ENCODE data around the gene SLC39A7. TPM values are rescaled to one million over a fixed set of nuclear protein-coding genes. Genes with fewer than 3 reads are reported as not detected.
"Not testable (repeated sequence)": the region's sequence is repeated elsewhere in the genome, so short reads cannot be mapped to it uniquely, and the experiment has no call there.

SLC39A7 gene
- total RNA-seq, 1 donor from 2014 or later: 162 TPM

- not testable (repeated sequence) for DNase-seq (ENCODE audit: low read depth)
Observed at GRCh38 chr6:33226503-33227120, 25.9 kb downstream of the SLC39A7 start.

DNA sequence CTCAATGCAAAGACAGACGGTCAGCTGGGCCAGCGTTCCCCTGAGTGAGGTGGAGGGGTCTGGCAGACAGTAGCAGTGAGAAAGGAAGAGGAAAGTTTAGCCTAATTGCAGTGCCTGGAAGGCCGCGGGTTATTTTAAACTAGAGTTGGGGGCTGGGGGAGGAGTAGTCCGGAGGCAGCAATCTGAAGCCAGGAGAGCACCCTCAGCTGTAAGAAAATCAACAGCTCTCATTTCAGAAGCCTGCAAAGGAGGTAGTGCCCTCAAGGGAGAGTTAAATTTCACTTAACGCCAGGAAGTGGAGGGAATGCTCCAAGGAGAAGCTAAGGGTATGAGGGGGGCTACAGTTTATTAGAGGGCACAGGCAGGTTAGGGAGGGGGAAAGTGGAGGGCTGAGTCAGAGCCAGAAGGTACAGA, 34.6 kb downstream of the SLC39A7 start:
- DNase-seq (ENCODE audit: low read depth): no peak

GRCh38 chr6:33236328-33236727, 35.7 kb downstream of the SLC39A7 start:
- DNase-seq (ENCODE audit: low read depth): no peak

DNA sequence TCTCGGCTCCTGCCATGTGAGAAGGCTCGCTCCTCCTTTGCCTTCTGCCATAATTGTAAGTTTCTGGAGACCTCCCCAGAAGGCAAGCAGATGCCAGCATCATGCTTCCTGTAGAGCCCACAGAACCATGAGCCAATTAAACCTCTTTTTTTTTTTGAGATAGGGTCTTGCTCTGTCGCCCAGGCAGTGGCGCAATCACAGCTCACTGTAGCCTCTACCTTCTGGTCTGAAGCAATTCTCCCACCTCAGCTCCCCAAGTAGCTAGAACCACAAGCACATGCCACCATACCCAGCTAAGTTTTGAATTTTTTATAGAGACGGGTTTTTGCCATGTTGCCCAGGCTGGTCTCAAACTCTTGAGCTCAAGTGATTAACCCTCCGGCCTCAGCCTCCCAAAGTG, 36.2 kb downstream of the SLC39A7 start:
- DNase-seq (ENCODE audit: low read depth): no peak

DNA sequence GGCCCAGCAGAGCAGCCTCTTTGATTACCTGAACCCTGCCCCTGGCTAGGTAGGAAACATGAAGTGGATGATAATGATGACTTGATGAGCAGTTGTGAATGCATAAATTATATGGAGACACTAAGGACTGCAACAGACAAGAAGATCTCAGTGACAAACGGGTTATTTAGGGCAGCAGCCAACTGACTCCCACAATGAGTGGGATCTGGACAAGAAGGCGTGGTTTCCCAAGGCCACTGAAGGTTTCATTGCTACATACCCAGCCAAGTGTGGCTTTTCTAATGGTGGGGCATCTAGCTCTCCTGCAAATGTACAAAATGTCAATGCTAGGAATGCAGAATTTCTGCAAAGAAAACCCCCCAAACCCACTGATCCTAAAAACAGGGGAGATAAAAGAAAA, 37.1 kb downstream of the SLC39A7 start:
- no peak for DNase-seq (ENCODE audit: low read depth)

DNA sequence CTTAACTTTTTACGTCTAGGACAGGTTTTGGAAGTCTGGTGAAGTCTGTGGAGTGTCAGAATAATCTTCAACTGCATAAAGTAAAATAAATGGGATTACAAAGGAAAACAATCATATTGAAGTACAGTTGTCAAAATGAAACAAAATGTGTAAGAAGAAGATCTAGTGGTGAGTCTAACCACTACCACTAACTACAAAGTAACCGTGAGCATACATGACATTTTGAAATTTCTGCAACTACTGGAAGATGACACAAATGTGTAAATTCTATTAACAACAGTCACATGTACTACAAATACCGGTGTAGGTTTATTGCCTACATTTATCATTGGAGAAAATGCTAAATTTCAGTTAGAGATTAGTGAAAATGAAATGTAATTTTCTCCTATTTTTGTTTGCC, 41.3 kb downstream of the SLC39A7 start:
- DNase-seq (ENCODE audit: low read depth): no peak

DNA sequence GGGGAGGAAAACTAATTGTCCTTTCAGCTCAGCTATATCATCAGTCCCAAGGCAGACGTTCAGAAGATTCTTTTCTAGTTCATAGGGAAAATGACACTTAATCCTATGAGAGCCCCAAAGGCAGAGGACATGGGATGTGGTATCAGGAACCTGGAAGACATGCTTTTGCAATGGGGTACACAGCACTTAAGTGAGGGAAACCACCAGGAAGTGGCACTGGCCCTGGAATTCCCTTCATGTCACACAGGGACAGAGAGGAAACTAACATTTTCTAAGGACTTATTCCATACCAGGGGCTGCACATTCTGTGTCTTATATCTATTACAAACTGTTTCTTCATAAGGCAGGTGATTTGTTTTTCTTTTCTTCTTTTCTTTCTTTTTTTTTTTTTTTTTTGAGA, 42.8 kb downstream of the SLC39A7 start:
- no peak for DNase-seq (ENCODE audit: low read depth)

DNA sequence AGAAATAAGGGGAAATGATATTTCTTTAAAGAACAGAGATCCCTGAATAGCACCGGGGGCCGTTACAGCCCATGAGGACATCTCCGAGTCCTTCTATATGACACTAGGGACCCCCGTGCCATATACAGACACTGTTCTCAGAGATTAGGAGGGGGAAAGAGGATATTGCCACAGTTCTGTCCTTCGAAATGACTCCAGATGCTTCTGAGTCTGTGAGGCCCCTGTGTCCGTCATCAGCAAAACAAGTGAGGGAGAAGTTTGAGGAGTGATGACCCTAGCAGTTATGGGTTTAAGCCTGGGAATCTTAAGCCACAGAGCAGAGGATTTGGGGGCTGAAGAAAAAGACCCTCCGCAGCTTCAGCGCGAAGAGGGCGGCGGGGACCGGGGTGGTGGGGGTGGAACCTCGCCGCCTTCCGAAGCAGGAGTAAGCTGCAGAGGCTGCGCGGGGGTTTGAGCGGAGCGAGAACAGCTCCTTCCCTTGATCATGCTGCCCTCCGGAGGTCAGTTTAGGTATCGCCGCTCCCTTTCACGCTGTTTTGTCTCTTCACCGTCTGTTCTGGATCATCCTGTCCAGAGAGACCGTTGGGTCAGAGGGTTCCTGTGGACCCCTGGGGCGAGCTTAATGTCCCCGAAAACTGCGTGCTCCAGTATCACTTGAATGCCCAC, 47.4 kb downstream of the SLC39A7 start:
- DNase-seq (ENCODE audit: low read depth): peak; percentile 87

GRCh38 chr6:33248643-33248931, 47.9 kb downstream of the SLC39A7 start:
- DNase-seq (ENCODE audit: low read depth): peak; percentile 61

DNA sequence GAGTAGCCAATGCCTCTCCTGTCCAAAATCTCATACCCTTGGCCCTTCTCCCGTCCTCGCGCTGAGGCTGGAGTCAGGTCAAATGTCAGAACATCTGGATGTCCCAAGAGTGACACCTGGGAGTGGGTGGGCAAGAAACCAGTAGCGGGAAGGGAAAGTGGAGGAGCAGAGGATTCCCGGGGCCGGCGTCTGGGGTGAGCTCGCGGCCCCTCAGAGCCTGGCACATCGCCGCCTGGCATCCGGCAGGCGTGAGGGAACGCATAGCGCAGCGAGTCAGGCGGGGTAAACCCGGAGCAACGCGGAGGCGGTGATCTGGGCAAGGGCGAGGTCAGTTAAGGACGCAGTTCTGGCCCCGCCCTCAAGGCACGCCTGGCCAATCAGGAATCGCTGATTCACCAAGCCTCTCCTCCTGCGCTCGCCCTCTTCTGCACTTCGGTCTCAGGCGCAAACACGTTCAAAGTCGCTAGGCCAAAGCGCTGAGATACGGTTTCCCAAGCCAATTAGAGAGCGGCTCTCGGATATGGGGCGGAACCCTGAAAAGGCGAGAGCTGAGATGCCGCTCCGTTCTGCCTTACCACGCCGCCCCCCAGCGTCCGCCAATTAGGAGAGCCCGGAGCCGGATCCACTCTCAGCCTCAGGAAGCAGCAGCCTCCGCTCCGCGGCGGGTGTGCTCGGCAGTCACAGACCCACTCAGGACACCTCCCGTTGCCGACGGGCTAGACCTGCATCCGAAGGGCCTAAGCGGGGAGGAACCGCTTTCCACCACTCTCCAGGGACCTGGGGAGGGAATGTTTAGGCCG, 48.5 kb downstream of the SLC39A7 start:
- peak; percentile 100 for DNase-seq (ENCODE audit: low read depth)

GRCh38 chr6:33249732-33250630, 49.3 kb downstream of the SLC39A7 start:
- peak; percentile 53 for DNase-seq (ENCODE audit: low read depth)

GRCh38 chr6:33250731-33251130, 50.1 kb downstream of the SLC39A7 start:
- no peak for DNase-seq (ENCODE audit: low read depth)

DNA sequence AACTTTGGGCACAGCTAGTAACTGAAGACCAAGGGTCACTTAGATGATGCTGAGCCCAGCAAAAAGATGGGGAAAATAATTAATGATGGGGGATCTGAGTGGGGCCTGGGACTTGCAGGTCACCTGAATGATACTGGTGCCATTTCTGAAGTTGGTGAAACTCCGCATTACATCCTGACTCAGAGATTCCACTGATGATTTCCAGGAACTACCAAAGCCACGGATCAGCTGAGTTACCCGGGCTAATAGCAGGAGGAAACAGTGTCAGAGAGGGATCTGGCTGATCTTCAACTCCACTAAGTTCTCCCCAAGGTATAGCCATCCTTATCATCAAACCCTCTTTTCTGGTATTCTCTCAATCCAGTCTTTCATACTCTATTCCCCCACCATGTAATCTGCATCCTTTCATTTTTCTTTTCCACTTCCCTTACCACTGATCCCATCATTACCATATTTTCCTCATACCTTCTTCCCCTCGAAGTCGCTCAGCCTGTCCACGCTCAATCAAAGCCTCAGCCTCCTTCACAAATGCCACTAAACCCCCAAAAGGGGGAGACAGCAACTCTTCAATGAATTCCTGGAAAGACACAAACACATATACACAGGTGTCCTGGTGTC, 50.8 kb downstream of the SLC39A7 start:
- no peak for DNase-seq (ENCODE audit: low read depth)

DNA sequence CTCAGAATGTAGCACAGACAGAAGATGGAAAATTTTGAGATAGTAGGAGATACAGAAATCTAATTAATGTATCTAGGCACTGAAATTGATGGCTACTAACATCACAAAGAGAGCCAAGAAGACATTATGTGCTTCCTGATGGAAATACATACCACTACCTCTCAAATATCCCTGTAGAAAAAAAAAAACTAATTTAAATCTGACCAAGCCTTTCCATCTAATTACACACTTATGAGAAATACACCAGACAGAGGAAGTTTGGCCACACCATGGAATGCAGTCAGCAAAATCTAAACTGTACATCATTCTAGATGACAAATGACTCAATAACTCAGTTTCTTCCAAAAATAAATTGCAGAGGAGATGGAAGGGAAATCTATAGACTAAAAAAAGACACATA, 52.1 kb downstream of the SLC39A7 start:
- no peak for DNase-seq (ENCODE audit: low read depth)

MicroRNA genes within 50 kb of the gene (microRNA counts, 767-probe panel; counts per million panel counts)
- microRNA hsa-miR-219-1-3p (not detected), microRNA hsa-miR-219-5p (not detected)

Small RNAs within 50 kb of the gene (microRNA-seq; reads per million reads assigned to microRNA genes)
- 0.81 reads per million for gene MIR219A1

Other genes starting within 250 kb of the SLC39A7 start
- gene HLA-DMA, start 247.8 kb upstream of the SLC39A7 start, total RNA-seq: 2.1 and 4.3 TPM in 2 replicates
- 108 and 112 TPM in 2 replicates for gene BRD2, start 232.3 kb upstream of the SLC39A7 start, total RNA-seq
- not detected in 2 replicates for gene HLA-DOA, start 191.3 kb upstream of the SLC39A7 start, total RNA-seq
- gene HLA-DPA1, start 127.2 kb upstream of the SLC39A7 start, total RNA-seq: 0.27 and 0.68 TPM in 2 replicates
- gene HLA-DPB1, start 124.9 kb upstream of the SLC39A7 start, total RNA-seq: 0.19 TPM in 1 of 2 replicates, not detected in the other
- 0.96 and 1.9 TPM in 2 replicates for gene COL11A2, start 8.4 kb upstream of the SLC39A7 start, total RNA-seq
- 29.3 and 36.9 TPM in 2 replicates for gene RXRB, start 202 bp upstream of the SLC39A7 start, total RNA-seq
- 9.4 and 15.9 TPM in 2 replicates for gene HSD17B8, start 3.8 kb downstream of the SLC39A7 start, total RNA-seq
- gene RING1, start 7.6 kb downstream of the SLC39A7 start, total RNA-seq: 21.6 and 21.8 TPM in 2 replicates
- gene VPS52, start 71.0 kb downstream of the SLC39A7 start, total RNA-seq: 45.9 and 51.2 TPM in 2 replicates
- 1,802 and 1,984 TPM in 2 replicates for gene RPS18, start 71.2 kb downstream of the SLC39A7 start, total RNA-seq
- 0.21 TPM in 1 of 2 replicates, not detected in the other for gene B3GALT4, start 76.3 kb downstream of the SLC39A7 start, total RNA-seq
- 74.7 and 95.2 TPM in 2 replicates for gene WDR46, start 88.4 kb downstream of the SLC39A7 start, total RNA-seq
- gene PFDN6, start 88.7 kb downstream of the SLC39A7 start, total RNA-seq: 61.0 and 71.6 TPM in 2 replicates
- 27.9 and 31.0 TPM in 2 replicates for gene RGL2, start 98.1 kb downstream of the SLC39A7 start, total RNA-seq
- gene TAPBP, start 113.2 kb downstream of the SLC39A7 start, total RNA-seq: 66.3 and 69.2 TPM in 2 replicates
- gene ZBTB22, start 116.9 kb downstream of the SLC39A7 start, total RNA-seq: 19.0 and 22.6 TPM in 2 replicates
- 37.6 and 39.6 TPM in 2 replicates for gene DAXX, start 122.1 kb downstream of the SLC39A7 start, total RNA-seq
- gene KIFC1, start 191.0 kb downstream of the SLC39A7 start, total RNA-seq: 0.35 and 0.52 TPM in 2 replicates
- 54.4 and 55.5 TPM in 2 replicates for gene PHF1, start 210.1 kb downstream of the SLC39A7 start, total RNA-seq
- gene CUTA, start 217.2 kb downstream of the SLC39A7 start, total RNA-seq: 163 and 189 TPM in 2 replicates
- gene SYNGAP1, start 219.2 kb downstream of the SLC39A7 start, total RNA-seq: 2.7 and 2.8 TPM in 2 replicates

Measured in myocyte (in vitro differentiated cells).